Naive thymus-derived CD4-positive, alpha-beta T cell (primary cell): Measurements from ENCODE around the gene P2RY2. TPM values are rescaled to one million over a fixed set of nuclear protein-coding genes. Genes with fewer than 3 reads are reported as not detected.

Experiments
- polyA plus RNA-seq, 2 donors: library from polyadenylated mRNA; unstranded; fragments of 300-500 nt; fragmentation: Illumina TruSeq; gene quantifications; one replicate each; pipeline ENCODE4 v1.2.3, GENCODE V29; 2021
- total RNA-seq, 6 experiments: library from RNA in 5 of 6; stranded (reverse) in 5 of 6; gene quantifications; 1 replicate in 5 of 6; 2 replicates in 1 of 6; pipeline ENCODE4 v1.2.3 and lab custom pipeline; 2021 to 2026

The P2RY2 gene
- total and polyA plus RNA-seq, 7 experiments from 2014 or later: 0.90 to 5.3 TPM; not detected in 5

Other genes starting within 250 kb of the P2RY2 start
- 10 to 100 TPM; 48.3 to 69.9 (median 49.6) TPM for gene FCHSD2, start 76.0 kb upstream of the P2RY2 start, total RNA-seq
- 10 to 100 TPM; 18.3 to 20.2 TPM for gene FCHSD2, start 76.0 kb upstream of the P2RY2 start, polyA plus RNA-seq
- gene P2RY6, start 54.1 kb downstream of the P2RY2 start, total RNA-seq: 1 to 10 TPM in 1 of 5 experiments, under 1 TPM in 2, not detected in 2; 0.34 to 1.8 (median 0.92) TPM
- gene P2RY6, start 54.1 kb downstream of the P2RY2 start, polyA plus RNA-seq: not detected
- 1 to 10 TPM in 1 of 5 experiments, under 1 TPM in 2, not detected in 2; 0.11 to 1.1 (median 0.98) TPM for gene ARHGEF17, start 90.0 kb downstream of the P2RY2 start, total RNA-seq
- not detected for gene ARHGEF17, start 90.0 kb downstream of the P2RY2 start, polyA plus RNA-seq
- gene RELT, start 158.1 kb downstream of the P2RY2 start, total RNA-seq: 100 to 1,000 TPM in 2 of 5 experiments, 10 to 100 TPM in 3; 11.9 to 275 (median 28.4) TPM
- gene RELT, start 158.1 kb downstream of the P2RY2 start, polyA plus RNA-seq: 1 to 10 TPM; 2.0 to 6.4 TPM